ENCODE measurements around the gene G3BP2. TPM values are rescaled to one million over a fixed set of nuclear protein-coding genes. Genes with fewer than 3 reads are reported as not detected.
A peak's percentile ranks its signal among the peaks of the same experiment; 100 is the strongest.

Gene G3BP2
- total and polyA plus RNA-seq, 2 of the 13 experiments (the other 11 are each of a cell fraction or from before 2014, with no cell fraction given) = 51.7 to 179 TPM

DNA sequence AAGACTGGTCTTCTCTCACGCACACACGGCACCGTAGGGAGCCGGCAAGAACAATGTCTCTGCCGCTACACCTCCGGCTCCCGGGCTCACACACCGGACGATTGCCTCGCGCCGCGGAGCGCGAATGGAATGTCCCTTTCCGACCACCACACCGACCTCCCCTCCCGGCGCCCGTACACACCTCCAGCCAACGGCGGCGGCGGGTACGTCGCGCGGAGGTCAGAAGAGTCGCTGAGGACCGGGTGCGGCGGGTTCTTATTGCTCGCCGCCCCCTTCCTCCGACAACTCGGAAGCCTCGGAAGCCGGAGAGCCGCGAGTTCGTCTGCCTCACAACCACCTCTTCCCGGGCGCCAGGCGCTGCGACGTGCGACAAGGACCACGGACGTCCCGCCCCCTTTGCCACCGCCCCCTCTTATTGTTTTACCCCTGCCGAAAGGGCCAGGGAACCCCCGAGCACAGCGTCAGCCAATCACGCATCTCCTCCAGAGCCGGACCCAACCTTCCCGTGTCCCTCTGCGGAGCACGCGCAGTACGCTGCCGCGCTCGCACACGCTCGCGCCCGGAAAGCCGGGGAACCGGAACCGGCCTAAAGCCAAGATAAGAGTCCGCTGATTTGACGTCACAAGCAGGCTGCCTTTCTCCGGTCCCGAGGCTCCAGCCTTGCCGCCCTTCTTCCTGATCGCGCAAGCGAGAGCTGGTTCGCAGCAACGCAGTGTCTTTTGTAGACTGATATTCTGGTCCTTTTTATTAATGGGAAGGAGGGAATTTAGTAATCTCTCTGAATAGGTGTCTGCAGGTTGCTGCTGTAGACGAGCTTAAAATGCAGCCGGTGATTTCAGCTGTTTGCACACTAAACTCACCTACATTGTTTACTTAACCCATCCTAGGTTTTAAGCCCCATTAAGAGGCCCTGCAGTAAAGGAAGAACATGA, at the start of gene G3BP2 (continued):
- TF ChIP-seq ZSCAN31 (CRISPR knock-in tag; IDR thresholded peaks at IDR 0.05; ENCODE audit: low read depth) = peak; percentile 90
- 0 out of 2 replicates have a peak, but pooled peaks have one; percentile 36 for TF ChIP-seq PHF20 (CRISPR knock-in tag; IDR thresholded peaks at IDR 0.05)
- TF ChIP-seq U2AF1 (optimal IDR thresholded peaks at IDR 0.05; ENCODE audit: low read depth, low read length) = peak; percentile 52
- TF ChIP-seq GTF2F1 (IDR thresholded peaks at IDR 0.05; ENCODE audit: low read length) = 0 out of 2 replicates have a peak, but pooled peaks have one; percentile 19
- peak; percentile 23; the same call in 1 of the 2 replicates for TF ChIP-seq ATF7-NPFF (CRISPR knock-in tag; IDR thresholded peaks at IDR 0.05; ENCODE audit: low read depth)
- no peak for TF ChIP-seq REL (CRISPR knock-in tag; conservative IDR thresholded peaks at IDR 0.05)
- peak in 1 of 2 experiments; percentile 13; a peak in 1 of 4 replicates for TF ChIP-seq EP300 (IDR thresholded peaks at IDR 0.05; ENCODE audit: low read depth in 2 of 2, low read length in 2 of 2)
- TF ChIP-seq EP300 (CRISPR knock-in tag; IDR thresholded peaks at IDR 0.05; ENCODE audit: borderline replicate concordance) = no peak
- TF ChIP-seq MAF1 (CRISPR knock-in tag; IDR thresholded peaks at IDR 0.05; ENCODE audit: borderline replicate concordance) = no peak
- no peak for TF ChIP-seq SNAPC5 (CRISPR knock-in tag; IDR thresholded peaks at IDR 0.05; ENCODE audit: borderline replicate concordance)
- no peak; the same call in none of the 2 replicates for TF ChIP-seq ZNF362 (CRISPR knock-in tag; IDR thresholded peaks at IDR 0.05; ENCODE audit: borderline replicate concordance)
- TF ChIP-seq ZNF772 (CRISPR knock-in tag; IDR thresholded peaks at IDR 0.05) = peak; percentile 98
- TF ChIP-seq, protein P1, sequence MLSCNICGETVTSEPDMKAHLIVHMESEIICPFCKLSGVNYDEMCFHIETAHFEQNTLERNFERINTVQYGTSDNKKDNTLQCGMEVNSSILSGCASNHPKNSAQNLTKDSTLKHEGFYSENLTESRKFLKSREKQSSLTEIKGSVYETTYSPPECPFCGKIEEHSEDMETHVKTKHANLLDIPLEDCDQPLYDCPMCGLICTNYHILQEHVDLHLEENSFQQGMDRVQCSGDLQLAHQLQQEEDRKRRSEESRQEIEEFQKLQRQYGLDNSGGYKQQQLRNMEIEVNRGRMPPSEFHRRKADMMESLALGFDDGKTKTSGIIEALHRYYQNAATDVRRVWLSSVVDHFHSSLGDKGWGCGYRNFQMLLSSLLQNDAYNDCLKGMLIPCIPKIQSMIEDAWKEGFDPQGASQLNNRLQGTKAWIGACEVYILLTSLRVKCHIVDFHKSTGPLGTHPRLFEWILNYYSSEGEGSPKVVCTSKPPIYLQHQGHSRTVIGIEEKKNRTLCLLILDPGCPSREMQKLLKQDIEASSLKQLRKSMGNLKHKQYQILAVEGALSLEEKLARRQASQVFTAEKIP (CRISPR knock-in tag; IDR thresholded peaks at IDR 0.05; ENCODE audit: borderline replicate concordance) = no peak
- no peak for TF ChIP-seq ZNF570 (CRISPR knock-in tag; IDR thresholded peaks at IDR 0.05; ENCODE audit: borderline replicate concordance)
- peak; percentile 59 for TF ChIP-seq ZFP36 (IDR thresholded peaks at IDR 0.05; ENCODE audit: borderline replicate concordance, low read depth, low read length, partially characterized antibody)
- TF ChIP-seq SOX6 (IDR thresholded peaks at IDR 0.05) = no peak
- TF ChIP-seq SOX6 (CRISPR knock-in tag; IDR thresholded peaks at IDR 0.05) = peak; percentile 99
- no peak for TF ChIP-seq NPAS2 (CRISPR knock-in tag; IDR thresholded peaks at IDR 0.05; ENCODE audit: borderline replicate concordance)
- TF ChIP-seq ISL2 (CRISPR knock-in tag; IDR thresholded peaks at IDR 0.05) = peak; percentile 63
- peak; percentile 23; the same call in 1 of the 2 replicates for TF ChIP-seq ZNF543 (CRISPR knock-in tag; IDR thresholded peaks at IDR 0.05)
- TF ChIP-seq, protein P2, sequence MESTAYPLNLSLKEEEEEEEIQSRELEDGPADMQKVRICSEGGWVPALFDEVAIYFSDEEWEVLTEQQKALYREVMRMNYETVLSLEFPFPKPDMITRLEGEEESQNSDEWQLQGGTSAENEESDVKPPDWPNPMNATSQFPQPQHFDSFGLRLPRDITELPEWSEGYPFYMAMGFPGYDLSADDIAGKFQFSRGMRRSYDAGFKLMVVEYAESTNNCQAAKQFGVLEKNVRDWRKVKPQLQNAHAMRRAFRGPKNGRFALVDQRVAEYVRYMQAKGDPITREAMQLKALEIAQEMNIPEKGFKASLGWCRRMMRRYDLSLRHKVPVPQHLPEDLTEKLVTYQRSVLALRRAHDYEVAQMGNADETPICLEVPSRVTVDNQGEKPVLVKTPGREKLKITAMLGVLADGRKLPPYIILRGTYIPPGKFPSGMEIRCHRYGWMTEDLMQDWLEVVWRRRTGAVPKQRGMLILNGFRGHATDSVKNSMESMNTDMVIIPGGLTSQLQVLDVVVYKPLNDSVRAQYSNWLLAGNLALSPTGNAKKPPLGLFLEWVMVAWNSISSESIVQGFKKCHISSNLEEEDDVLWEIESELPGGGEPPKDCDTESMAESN (CRISPR knock-in tag; conservative IDR thresholded peaks at IDR 0.05) = no peak; the same call in 1 of the 2 replicates
- TF ChIP-seq BORCS8-MEF2B (CRISPR knock-in tag; IDR thresholded peaks at IDR 0.05) = peak; percentile 53; the same call in 1 of the 2 replicates
- TF ChIP-seq MXD4 (CRISPR knock-in tag; IDR thresholded peaks at IDR 0.05) = peak; percentile 26; the same call in 1 of the 2 replicates
- no peak; the same call in 1 of the 2 replicates for TF ChIP-seq ZNF792 (CRISPR knock-in tag; IDR thresholded peaks at IDR 0.05)
- TF ChIP-seq KDM5B (CRISPR knock-in tag; IDR thresholded peaks at IDR 0.05; ENCODE audit: borderline replicate concordance) = peak; percentile 53; the same call in 1 of the 2 replicates

All from HepG2 (cell line).